ENCODE data around the gene TMEM53. TPM values are rescaled to one million over a fixed set of nuclear protein-coding genes. Genes with fewer than 3 reads are reported as not detected.

TMEM53 gene
- total and polyA plus RNA-seq, 2 of the 8 experiments (the other 6 are each of a cell fraction or from before 2014, with no cell fraction given) = 6.7 to 27.9 TPM

DNA sequence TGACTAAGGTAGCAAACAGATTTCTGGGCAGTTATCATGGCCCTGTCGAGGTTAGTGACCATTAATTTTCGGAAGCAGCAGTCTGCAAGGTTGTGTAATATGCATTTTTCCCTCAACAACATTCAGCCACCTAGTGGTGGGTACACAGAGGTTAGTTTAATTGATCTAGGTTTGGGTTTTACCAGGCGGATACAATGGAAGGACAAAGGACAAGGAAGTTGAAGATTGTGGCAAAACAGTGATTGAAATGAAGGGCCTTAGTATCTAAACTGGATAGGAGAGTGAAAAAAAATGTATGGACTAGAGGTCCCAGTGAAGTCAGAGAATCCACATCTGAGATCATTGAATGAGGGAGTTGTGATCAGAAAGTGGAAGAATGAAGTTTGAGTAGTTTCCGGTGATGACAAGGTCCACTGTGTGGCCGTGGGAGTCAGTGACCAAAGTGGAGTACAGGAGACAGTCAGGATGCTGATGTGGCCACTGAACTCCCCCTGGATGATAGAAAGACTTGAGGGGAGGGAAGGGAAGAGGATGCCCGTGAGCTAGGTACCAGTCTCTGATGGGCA is 3.0 kb upstream of the TMEM53 start (continued):
- TF ChIP-seq RAD21 (IDR thresholded peaks at IDR 0.05 in 1 of 2, conservative IDR thresholded peaks at IDR 0.05 in 1 of 2; ENCODE audit: low read depth in 2 of 2, low read length in 2 of 2) = peak; percentile 18 to 37; a peak in 3 of 4 replicates
- TF ChIP-seq EZH2 (IDR thresholded peaks at IDR 0.05; ENCODE audit: low read depth, low read length, severe bottlenecking) = no peak

All from H1 (cell line).